Neutrophil (primary cell): ENCODE data around the gene NBEAL2.

Experiments
- H3K27ac ChIP-seq: fragments of 200-600 bp; sonication (generic); 2 replicates; pipeline ENCODE4 v1.5.1; 2016; ENCODE audit warnings: mild to moderate bottlenecking, moderate library complexity
- H3K27me3 ChIP-seq: fragments of 200-600 bp; sonication (generic); 2 replicates; pipeline ENCODE4 v1.6.0; 2016; ENCODE audit warnings: mild to moderate bottlenecking
- H3K36me3 ChIP-seq: fragments of 200-600 bp; sonication (generic); 2 replicates; pipeline ENCODE4 v1.5.1; 2017
- H3K4me1 ChIP-seq, 2 experiments: fragments of 200-600 bp in 1 of 2; sonication (generic) in 1 of 2; 1 replicate in 1 of 2; 2 replicates in 1 of 2; pipeline versions ENCODE4 v1.5.1 to v1.6.1; 2013 to 2016; ENCODE audit warnings: low read depth in 1 of 2, low read length in 1 of 2, mild to moderate bottlenecking in 1 of 2, moderate library complexity in 1 of 2; ENCODE audit not compliant: control insufficient read depth in 1 of 2, insufficient read depth in 1 of 2
- H3K4me3 ChIP-seq, 2 experiments: fragments of 200-600 bp in 1 of 2; sonication (generic) in 1 of 2; 1 replicate in 1 of 2; 2 replicates in 1 of 2; pipeline ENCODE4 v1.5.1; 2013 to 2016; ENCODE audit warnings: low read depth in 1 of 2, low read length in 1 of 2, mild to moderate bottlenecking in 1 of 2, moderate library complexity in 1 of 2
- H3K9me3 ChIP-seq: fragments of 200-600 bp; sonication (generic); 2 replicates; pipeline ENCODE4 v1.5.1; 2016
- TF ChIP-seq, protein P1 (sequence below): fragments of 200-600 bp; sonication (generic); IDR thresholded peaks from 2 replicates; pipeline ENCODE4 v1.5.1; 2016; ENCODE audit warnings: antibody characterized with exemption

Gene NBEAL2

GRCh38 chr3:46999516-47000197 is 20.2 kb downstream of the NBEAL2 start:
- TF ChIP-seq, protein P1, sequence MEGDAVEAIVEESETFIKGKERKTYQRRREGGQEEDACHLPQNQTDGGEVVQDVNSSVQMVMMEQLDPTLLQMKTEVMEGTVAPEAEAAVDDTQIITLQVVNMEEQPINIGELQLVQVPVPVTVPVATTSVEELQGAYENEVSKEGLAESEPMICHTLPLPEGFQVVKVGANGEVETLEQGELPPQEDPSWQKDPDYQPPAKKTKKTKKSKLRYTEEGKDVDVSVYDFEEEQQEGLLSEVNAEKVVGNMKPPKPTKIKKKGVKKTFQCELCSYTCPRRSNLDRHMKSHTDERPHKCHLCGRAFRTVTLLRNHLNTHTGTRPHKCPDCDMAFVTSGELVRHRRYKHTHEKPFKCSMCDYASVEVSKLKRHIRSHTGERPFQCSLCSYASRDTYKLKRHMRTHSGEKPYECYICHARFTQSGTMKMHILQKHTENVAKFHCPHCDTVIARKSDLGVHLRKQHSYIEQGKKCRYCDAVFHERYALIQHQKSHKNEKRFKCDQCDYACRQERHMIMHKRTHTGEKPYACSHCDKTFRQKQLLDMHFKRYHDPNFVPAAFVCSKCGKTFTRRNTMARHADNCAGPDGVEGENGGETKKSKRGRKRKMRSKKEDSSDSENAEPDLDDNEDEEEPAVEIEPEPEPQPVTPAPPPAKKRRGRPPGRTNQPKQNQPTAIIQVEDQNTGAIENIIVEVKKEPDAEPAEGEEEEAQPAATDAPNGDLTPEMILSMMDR = no peak
- Histone ChIP-seq H3K36me3 (peaks cover 100% of the 10 kb centered on the region), H3K9me3 (no peaks in the 10 kb centered on the region), H3K4me1 (peaks cover 9 to 17% of the 10 kb centered on the region in 2 experiments), H3K27ac (peak overlapping the region; percentile 38), H3K4me3 (no peak overlapping the region), H3K27me3 (no peaks in the 10 kb centered on the region)

DNA sequence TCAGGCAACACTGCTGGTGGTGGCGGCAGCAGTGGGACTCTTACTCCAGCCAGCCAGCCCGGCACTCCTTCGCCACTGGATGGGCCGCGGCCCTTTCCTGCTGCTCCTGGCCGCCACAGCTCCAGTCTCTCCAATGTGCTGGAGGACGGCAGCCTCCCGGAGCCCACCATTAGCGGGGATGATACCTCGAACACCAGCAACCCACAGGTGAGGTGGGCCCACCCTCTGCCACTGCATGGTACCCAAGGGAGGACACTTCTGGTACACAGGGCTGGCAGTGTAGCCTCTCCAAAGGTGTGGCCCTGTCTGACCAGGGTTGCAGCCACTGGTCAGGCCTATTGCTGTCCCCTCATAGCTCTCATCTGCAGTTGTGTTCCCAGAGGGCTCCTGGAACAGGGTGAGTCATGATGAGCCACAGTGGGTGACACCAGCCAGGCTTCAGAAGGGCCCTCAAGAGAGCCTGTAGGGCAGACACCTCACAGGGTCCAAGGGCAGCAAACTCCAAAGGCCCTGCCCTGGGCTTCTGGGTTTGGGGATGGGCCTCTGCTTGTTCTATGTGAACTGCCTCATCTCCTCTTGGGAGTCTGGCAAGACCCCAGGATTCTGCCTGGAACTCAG is 20.8 kb downstream of the NBEAL2 start:
- Histone ChIP-seq H3K4me1 (peaks cover 9 to 17% of the 10 kb centered on the region in 2 experiments), H3K4me3 (no peak overlapping the region), H3K27me3 (no peaks in the 10 kb centered on the region), H3K27ac (peak overlapping the region; percentile 27), H3K36me3 (peaks cover 100% of the 10 kb centered on the region), H3K9me3 (no peaks in the 10 kb centered on the region)
- TF ChIP-seq, protein P1 = no peak

GRCh38 chr3:47000922-47001730 is 21.7 kb downstream of the NBEAL2 start:
- H3K4me3 ChIP-seq = no peak overlapping the region
- H3K27me3 ChIP-seq = no peaks in the 10 kb centered on the region
- H3K36me3 ChIP-seq = peaks cover 100% of the 10 kb centered on the region
- no peaks in the 10 kb centered on the region for H3K9me3 ChIP-seq
- peaks cover 9 to 17% of the 10 kb centered on the region in 2 experiments for H3K4me1 ChIP-seq
- TF ChIP-seq, protein P1 = no peak
- peak overlapping the region; percentile 27 for H3K27ac ChIP-seq

GRCh38 chr3:47001731-47002170 is 22.3 kb downstream of the NBEAL2 start:
- Histone ChIP-seq H3K4me3 (no peak overlapping the region), H3K36me3 (peaks cover 100% of the 10 kb centered on the region), H3K4me1 (peaks cover 9 to 12% of the 10 kb centered on the region in 2 experiments), H3K27me3 (no peaks in the 10 kb centered on the region), H3K9me3 (peaks cover under 1% of the 10 kb centered on the region), H3K27ac (no peak overlapping the region)
- TF ChIP-seq, protein P1 = no peak

GRCh38 chr3:47002171-47003055 is 22.9 kb downstream of the NBEAL2 start:
- H3K4me3 ChIP-seq = no peak overlapping the region
- no peak overlapping the region for H3K27ac ChIP-seq
- H3K9me3 ChIP-seq = peaks cover 6% of the 10 kb centered on the region
- TF ChIP-seq, protein P1 = no peak
- H3K27me3 ChIP-seq = no peaks in the 10 kb centered on the region
- peaks cover 100% of the 10 kb centered on the region for H3K36me3 ChIP-seq
- H3K4me1 ChIP-seq = peaks cover 5 to 10% of the 10 kb centered on the region in 2 experiments
